Karpas-422 (cell line): ENCODE measurements around the gene FAM153A. TPM values are rescaled to one million over a fixed set of nuclear protein-coding genes. Genes with fewer than 3 reads are reported as not detected.
"Not testable (repeated sequence)": the region's sequence is repeated elsewhere in the genome, so short reads cannot be mapped to it uniquely, and the experiment has no call there.

Source experiments
- DNase-seq: peaks from one replicate; pipeline ENCODE4 v3.0.0-alpha.2; 2015
- H2AFZ ChIP-seq: fragments of 200-600 bp; sonication (generic); 2 replicates; pipeline ENCODE4 v1.6.1; 2014; ENCODE audit warnings: antibody characterized with exemption, low read length, mixed read lengths
- H3K27ac ChIP-seq: fragments of 200-600 bp; sonication (generic); 2 replicates; pipeline ENCODE4 v1.5.1; 2014; ENCODE audit warnings: mild to moderate bottlenecking, low read length, moderate library complexity
- H3K27me3 ChIP-seq: fragments of 200-600 bp; sonication (generic); 2 replicates; pipeline ENCODE4 v1.6.1; 2014; ENCODE audit warnings: low read length, mixed read lengths
- H3K36me3 ChIP-seq: fragments of 200-600 bp; sonication (generic); 2 replicates; pipeline ENCODE4 v1.6.1; 2014; ENCODE audit warnings: low read length, mixed read lengths; ENCODE audit not compliant: insufficient read depth
- H3K4me1 ChIP-seq: fragments of 200-600 bp; sonication (generic); 2 replicates; pipeline ENCODE4 v1.6.1; 2014; ENCODE audit warnings: mild to moderate bottlenecking, low read length, mixed read lengths
- H3K4me2 ChIP-seq: fragments of 200-600 bp; sonication (generic); 2 replicates; pipeline ENCODE4 v1.6.1; 2014; ENCODE audit warnings: low read length, low read depth, mild to moderate bottlenecking; ENCODE audit not compliant: poor library complexity, severe bottlenecking
- H3K4me3 ChIP-seq: fragments of 200-600 bp; sonication (generic); 2 replicates; pipeline ENCODE4 v1.5.1; 2014; ENCODE audit warnings: mild to moderate bottlenecking, antibody characterized with exemption, low read length, mixed read lengths
- H3K79me2 ChIP-seq: fragments of 200-600 bp; sonication (generic); 2 replicates; pipeline ENCODE4 v1.6.1; 2014; ENCODE audit warnings: mild to moderate bottlenecking, low read length, mixed read lengths
- H3K9ac ChIP-seq: fragments of 200-600 bp; sonication (generic); 2 replicates; pipeline ENCODE4 v1.6.0; 2014; ENCODE audit warnings: low read length
- H3K9me2 ChIP-seq: fragments of 200-600 bp; sonication (generic), shearing (Covaris generic); replicated peaks from 2 replicates; pipeline ENCODE4 v1.6.0; 2014; ENCODE audit warnings: mild to moderate bottlenecking, low read length, moderate library complexity; ENCODE audit not compliant: insufficient read depth
- H3K9me3 ChIP-seq: fragments of 300-700, 200-600 bp; sonication (generic); 2 replicates; pipeline ENCODE4 v1.6.1; 2014; ENCODE audit warnings: low read length, mixed read lengths
- H4K20me1 ChIP-seq: fragments of 200-600 bp; sonication (generic); 2 replicates; pipeline ENCODE4 v1.6.1; 2014; ENCODE audit warnings: mild to moderate bottlenecking, antibody characterized with exemption, low read length, low read depth; ENCODE audit not compliant: insufficient read depth
- total RNA-seq: library from RNA; depleted of rRNA; stranded (reverse); fragments of >200 nt; shearing (Covaris generic); gene quantifications from 2 replicates; pipeline ENCODE4 v1.2.3, GENCODE V29; 2014; ENCODE audit warnings: low replicate concordance

Gene FAM153A
- total RNA-seq, 1 experiment from 2014 or later, result not detected

- H3K27me3 ChIP-seq, H4K20me1 ChIP-seq, H3K27ac ChIP-seq, H3K36me3 ChIP-seq, H3K9me3 ChIP-seq, H3K9ac ChIP-seq, H3K9me2 ChIP-seq, H3K4me2 ChIP-seq, DNase-seq, H2AFZ ChIP-seq, H3K4me1 ChIP-seq, H3K79me2 ChIP-seq, H3K4me3 ChIP-seq: not testable (repeated sequence)
Measured at GRCh38 chr5:177771206-177771605, 11.5 kb downstream of the FAM153A start.

- not testable (repeated sequence) for H3K9me3 ChIP-seq, H3K4me1 ChIP-seq, H3K27me3 ChIP-seq, H3K4me2 ChIP-seq, H4K20me1 ChIP-seq, H3K9ac ChIP-seq, H3K36me3 ChIP-seq, H2AFZ ChIP-seq, H3K4me3 ChIP-seq, H3K27ac ChIP-seq, H3K9me2 ChIP-seq, H3K79me2 ChIP-seq, DNase-seq
Measured at GRCh38 chr5:177770646-177771045, 12.1 kb downstream of the FAM153A start.

- not testable (repeated sequence) for H3K9me3 ChIP-seq, H3K9ac ChIP-seq, H3K36me3 ChIP-seq, H4K20me1 ChIP-seq, H3K27ac ChIP-seq, H3K27me3 ChIP-seq, DNase-seq, H3K4me2 ChIP-seq, H3K4me3 ChIP-seq, H3K9me2 ChIP-seq, H2AFZ ChIP-seq, H3K79me2 ChIP-seq, H3K4me1 ChIP-seq
Measured at GRCh38 chr5:177763737-177764508, 18.8 kb downstream of the FAM153A start.

- not testable (repeated sequence) for H3K9me2 ChIP-seq, H3K9ac ChIP-seq, H3K79me2 ChIP-seq, H2AFZ ChIP-seq, H3K4me1 ChIP-seq, H3K9me3 ChIP-seq, H4K20me1 ChIP-seq, H3K27ac ChIP-seq, DNase-seq, H3K36me3 ChIP-seq, H3K4me2 ChIP-seq, H3K4me3 ChIP-seq, H3K27me3 ChIP-seq
Measured at GRCh38 chr5:177760954-177761353, 21.7 kb downstream of the FAM153A start.

GRCh38 chr5:177747354-177747753 lies 35.3 kb downstream of the FAM153A start:
- H3K4me1 ChIP-seq, H3K4me2 ChIP-seq, H3K79me2 ChIP-seq, H3K27me3 ChIP-seq, H3K9me3 ChIP-seq, DNase-seq, H3K27ac ChIP-seq, H3K36me3 ChIP-seq, H3K9ac ChIP-seq, H3K4me3 ChIP-seq, H4K20me1 ChIP-seq, H3K9me2 ChIP-seq, H2AFZ ChIP-seq: not testable (repeated sequence)

GRCh38 chr5:177724858-177725257 lies 57.8 kb downstream of the FAM153A start:
- not testable (repeated sequence) for H3K79me2 ChIP-seq, H4K20me1 ChIP-seq, H2AFZ ChIP-seq, H3K9me3 ChIP-seq, DNase-seq, H3K27me3 ChIP-seq, H3K9me2 ChIP-seq, H3K9ac ChIP-seq, H3K27ac ChIP-seq, H3K4me2 ChIP-seq, H3K4me3 ChIP-seq, H3K36me3 ChIP-seq, H3K4me1 ChIP-seq

- not testable (repeated sequence) for H3K27me3 ChIP-seq, H3K9me2 ChIP-seq, H3K79me2 ChIP-seq, H4K20me1 ChIP-seq, H3K9ac ChIP-seq, H3K27ac ChIP-seq, H2AFZ ChIP-seq, H3K4me2 ChIP-seq, H3K4me1 ChIP-seq, H3K4me3 ChIP-seq, DNase-seq, H3K9me3 ChIP-seq, H3K36me3 ChIP-seq
Measured at GRCh38 chr5:177723831-177724485, 58.7 kb downstream of the FAM153A start.

GRCh38 chr5:177722829-177723228 lies 59.9 kb downstream of the FAM153A start:
- not testable (repeated sequence) for H2AFZ ChIP-seq, H3K4me2 ChIP-seq, H3K79me2 ChIP-seq, H4K20me1 ChIP-seq, H3K27me3 ChIP-seq, H3K27ac ChIP-seq, DNase-seq, H3K36me3 ChIP-seq, H3K9me2 ChIP-seq, H3K4me3 ChIP-seq, H3K9ac ChIP-seq, H3K4me1 ChIP-seq, H3K9me3 ChIP-seq
